Activated T-cell treated with anti-CD3 and anti-CD28 coated beads, Interleukin-2, amount 50 U/mL, for 72 hours (primary cell): ENCODE data around the gene PGP. TPM values are rescaled to one million over a fixed set of nuclear protein-coding genes. Genes with fewer than 3 reads are reported as not detected.

ENCODE experiments used
- ATAC-seq, 2 donors: fragments of 150-1000 bp; cut with Tn5 transposase; replicated peaks in 1 of 2; 2 replicates each; pipeline ENCODE4 v1.10.0; 2021; ENCODE audit warnings: moderate library complexity in 2 of 2, mild to moderate bottlenecking in 1 of 2
- DNase-seq, 2 donors: peaks; one replicate each; pipeline ENCODE4 v3.0.0; 2021 to 2022; ENCODE audit warnings: mixed read lengths in 1 of 2
- H3K27ac Mint-ChIP-seq: one replicate; pipeline ENCODE4 v1.8.0; 2022; ENCODE audit warnings: mild to moderate bottlenecking, moderate library complexity, mixed read lengths
- H3K27me3 Mint-ChIP-seq: one replicate; pipeline ENCODE4 v1.8.0; 2022; ENCODE audit warnings: low read depth, mixed read lengths
- H3K36me3 Mint-ChIP-seq, 2 donors: one replicate each; pipeline ENCODE4 v1.8.0; 2022; ENCODE audit warnings: mixed read lengths in 2 of 2, mild to moderate bottlenecking in 1 of 2; ENCODE audit not compliant: insufficient read depth in 2 of 2
- H3K4me1 Mint-ChIP-seq: one replicate; pipeline ENCODE4 v1.8.0; 2022; ENCODE audit warnings: low read depth, mixed read lengths
- H3K4me3 Mint-ChIP-seq, 2 donors: one replicate each; pipeline ENCODE4 v1.8.0; 2022; ENCODE audit warnings: mild to moderate bottlenecking in 2 of 2, mixed read lengths in 2 of 2, moderate library complexity in 2 of 2
- H3K9me3 Mint-ChIP-seq, 2 donors: one replicate each; pipeline ENCODE4 v1.8.0; 2022; ENCODE audit warnings: mixed read lengths in 2 of 2
- total RNA-seq, 2 donors: library from RNA; stranded (reverse); gene quantifications; one replicate each; pipeline ENCODE4 v1.2.3, GENCODE V29; 2022

The PGP gene
- total RNA-seq, 2 donors from 2014 or later: 12.1 to 12.6 TPM

GRCh38 chr16:2196981-2197511, 17.6 kb downstream of the PGP start:
- no peak overlapping the region for H3K27ac Mint-ChIP-seq
- peak overlapping the region; percentile 71 to 80 for H3K4me3 Mint-ChIP-seq
- no peaks in the 10 kb centered on the region for H3K36me3 Mint-ChIP-seq

GRCh38 chr16:2196162-2196980, 18.3 kb downstream of the PGP start, which contains the start of gene CASKIN1:
Gene CASKIN1 (minus strand): TSS chr16:2196605. CDS start chr16:2196432, 173 bp downstream.
- Mint-ChIP-seq H3K27ac (no peak within 1 kb of the TSS), H3K4me1 (peaks cover 6% of the 10 kb centered on the region), H3K27me3 (peaks cover 26% of the 10 kb centered on the region), H3K9me3 (no peaks in the 10 kb centered on the region), H3K36me3 (no peaks in the 10 kb centered on the region), H3K4me3 (peak within 1 kb of the TSS; percentile 71 to 80)
- peak; percentile 58 to 61 for ATAC-seq
- DNase-seq: peak; percentile 28 to 36

More at GRCh38 chr16:2196981-2197511, 17.6 kb downstream of the PGP start:
- peaks cover 6% of the 10 kb centered on the region for H3K4me1 Mint-ChIP-seq
- H3K9me3 Mint-ChIP-seq: no peaks in the 10 kb centered on the region
- H3K27me3 Mint-ChIP-seq: peaks cover 26% of the 10 kb centered on the region
- DNase-seq (no peak), ATAC-seq (no peak)

- Mint-ChIP-seq H3K27ac (no peak overlapping the region), H3K9me3 (no peaks in the 10 kb centered on the region), H3K4me3 (peak overlapping the region; percentile 23 to 69), H3K4me1 (peaks cover 6% of the 10 kb centered on the region), H3K27me3 (peaks cover 26% of the 10 kb centered on the region), H3K36me3 (no peaks in the 10 kb centered on the region)
- ATAC-seq (peak; percentile 20 to 24), DNase-seq (no peak)
Measured at GRCh38 chr16:2195322-2196161, 19.1 kb downstream of the PGP start.

- Mint-ChIP-seq H3K27me3 (peaks cover 26% of the 10 kb centered on the region), H3K27ac (no peak overlapping the region), H3K4me1 (peaks cover 6% of the 10 kb centered on the region), H3K9me3 (no peaks in the 10 kb centered on the region), H3K36me3 (no peaks in the 10 kb centered on the region), H3K4me3 (peak overlapping the region; percentile 23 to 69)
- ATAC-seq (peak; percentile 72 to 74), DNase-seq (peak; percentile 56 to 65)
Measured at GRCh38 chr16:2194852-2195321, 19.8 kb downstream of the PGP start.

- H3K4me3 Mint-ChIP-seq: no peak overlapping the region
- no peak overlapping the region for H3K27ac Mint-ChIP-seq
- peaks cover 26% of the 10 kb centered on the region for H3K27me3 Mint-ChIP-seq
- ATAC-seq (peak; percentile 2 to 3), DNase-seq (no peak)
- H3K9me3 Mint-ChIP-seq: no peaks in the 10 kb centered on the region
- H3K4me1 Mint-ChIP-seq: peaks cover 6% of the 10 kb centered on the region
- H3K36me3 Mint-ChIP-seq: no peaks in the 10 kb centered on the region
Measured at GRCh38 chr16:2194166-2194834, 20.3 kb downstream of the PGP start.

- H3K4me1 Mint-ChIP-seq: peaks cover 6% of the 10 kb centered on the region
- ATAC-seq: no peak
- H3K4me3 Mint-ChIP-seq: no peak overlapping the region
- no peaks in the 10 kb centered on the region for H3K9me3 Mint-ChIP-seq
- no peaks in the 10 kb centered on the region for H3K36me3 Mint-ChIP-seq
- peaks cover 10% of the 10 kb centered on the region for H3K27me3 Mint-ChIP-seq
- DNase-seq: no peak
- H3K27ac Mint-ChIP-seq: no peak overlapping the region
Measured at GRCh38 chr16:2191446-2191706, 23.3 kb downstream of the PGP start.

- DNase-seq: no peak
- Mint-ChIP-seq H3K27me3 (peaks cover 10% of the 10 kb centered on the region), H3K36me3 (no peaks in the 10 kb centered on the region), H3K9me3 (no peaks in the 10 kb centered on the region), H3K4me1 (peaks cover 6% of the 10 kb centered on the region), H3K4me3 (no peak overlapping the region), H3K27ac (no peak overlapping the region)
- no peak for ATAC-seq
Measured at GRCh38 chr16:2190659-2191445, 23.8 kb downstream of the PGP start.

GRCh38 chr16:2190002-2190658, 24.5 kb downstream of the PGP start:
- H3K9me3 Mint-ChIP-seq: no peaks in the 10 kb centered on the region
- ATAC-seq (no peak), DNase-seq (no peak)
- H3K4me3 Mint-ChIP-seq: no peak overlapping the region
- H3K27me3 Mint-ChIP-seq: peaks cover 8% of the 10 kb centered on the region
- peaks cover 5% of the 10 kb centered on the region for H3K4me1 Mint-ChIP-seq
- H3K36me3 Mint-ChIP-seq: no peaks in the 10 kb centered on the region
- no peak overlapping the region for H3K27ac Mint-ChIP-seq

GRCh38 chr16:2189252-2189893, 25.3 kb downstream of the PGP start:
- H3K4me3 Mint-ChIP-seq: no peak overlapping the region
- no peaks in the 10 kb centered on the region for H3K9me3 Mint-ChIP-seq
- H3K4me1 Mint-ChIP-seq: no peaks in the 10 kb centered on the region
- no peaks in the 10 kb centered on the region for H3K36me3 Mint-ChIP-seq
- no peak overlapping the region for H3K27ac Mint-ChIP-seq
- no peaks in the 10 kb centered on the region for H3K27me3 Mint-ChIP-seq
- ATAC-seq (no peak), DNase-seq (no peak)

GRCh38 chr16:2188395-2188794, 26.2 kb downstream of the PGP start:
- Mint-ChIP-seq H3K27me3 (no peaks in the 10 kb centered on the region), H3K4me3 (no peak overlapping the region), H3K27ac (no peak overlapping the region), H3K36me3 (no peaks in the 10 kb centered on the region), H3K9me3 (no peaks in the 10 kb centered on the region), H3K4me1 (no peaks in the 10 kb centered on the region)
- ATAC-seq: no peak
- DNase-seq: no peak

GRCh38 chr16:2187212-2187611, 27.4 kb downstream of the PGP start:
- no peaks in the 10 kb centered on the region for H3K4me1 Mint-ChIP-seq
- ATAC-seq (no peak), DNase-seq (no peak)
- no peaks in the 10 kb centered on the region for H3K9me3 Mint-ChIP-seq
- H3K4me3 Mint-ChIP-seq: no peak overlapping the region
- H3K36me3 Mint-ChIP-seq: no peaks in the 10 kb centered on the region
- H3K27ac Mint-ChIP-seq: no peak overlapping the region
- no peaks in the 10 kb centered on the region for H3K27me3 Mint-ChIP-seq
